PFSK-1 (cell line): ENCODE measurements around the gene TMEM176A.

ENCODE experiments used
- FOXP2 ChIP-seq: optimal IDR thresholded peaks from 2 replicates; pipeline ENCODE3; 2011; ENCODE audit warnings: borderline replicate concordance, control low read depth, inconsistent platforms; ENCODE audit not compliant: insufficient read depth; ENCODE audit errors: extremely low read length, extremely low read depth
- POLR2AphosphoS5 ChIP-seq: IDR thresholded peaks from 2 replicates; pipeline ENCODE4 v1.6.1; 2012; ENCODE audit warnings: low read depth, mild to moderate bottlenecking, control low read depth, low read length, moderate library complexity
- REST ChIP-seq, 2 experiments: IDR thresholded peaks; 2 replicates each; pipeline versions ENCODE4 v1.6.1 to v1.8.0; 2011 to 2012; ENCODE audit warnings: low read depth in 2 of 2, low read length in 2 of 2, control low read depth in 1 of 2, inconsistent platforms in 1 of 2, mild to moderate bottlenecking in 1 of 2, moderate library complexity in 1 of 2; ENCODE audit not compliant: insufficient read depth in 1 of 2
- SIN3A ChIP-seq: IDR thresholded peaks from 2 replicates; pipeline ENCODE4 v1.6.1; 2012; ENCODE audit warnings: mild to moderate bottlenecking, low read length, moderate library complexity, borderline replicate concordance; ENCODE audit not compliant: insufficient read depth
- TAF1 ChIP-seq: IDR thresholded peaks from 2 replicates; pipeline ENCODE4 v1.6.1; 2012; ENCODE audit warnings: low read length, control low read depth, borderline replicate concordance; ENCODE audit not compliant: insufficient read depth

GRCh38 chr7:150847536-150847935 lies 47.0 kb downstream of the TMEM176A start:
- TF ChIP-seq REST (IDR thresholded peaks at IDR 0.05; ENCODE audit: insufficient read depth in 1 of 2, low read depth in 2 of 2, low read length in 2 of 2) (no peak), TAF1 (no peak), POLR2AphosphoS5 (no peak), SIN3A (no peak), FOXP2 (no peak)
